Activated T-cell treated with anti-CD3 and anti-CD28 coated beads, Interleukin-2, amount 50 U/mL, for 72 hours (primary cell): Measurements from ENCODE around the gene YWHAH. TPM values are rescaled to one million over a fixed set of nuclear protein-coding genes. Genes with fewer than 3 reads are reported as not detected.

ENCODE experiments used
- ATAC-seq, 2 donors: fragments of 150-1000 bp; cut with Tn5 transposase; replicated peaks in 1 of 2; 2 replicates each; pipeline ENCODE4 v1.10.0; 2021; ENCODE audit warnings: moderate library complexity in 2 of 2, mild to moderate bottlenecking in 1 of 2
- DNase-seq, 2 donors: peaks; one replicate each; pipeline ENCODE4 v3.0.0; 2021 to 2022; ENCODE audit warnings: mixed read lengths in 1 of 2
- H3K27ac Mint-ChIP-seq: one replicate; pipeline ENCODE4 v1.8.0; 2022; ENCODE audit warnings: mild to moderate bottlenecking, moderate library complexity, mixed read lengths
- H3K27me3 Mint-ChIP-seq: one replicate; pipeline ENCODE4 v1.8.0; 2022; ENCODE audit warnings: low read depth, mixed read lengths
- H3K36me3 Mint-ChIP-seq, 2 donors: one replicate each; pipeline ENCODE4 v1.8.0; 2022; ENCODE audit warnings: mixed read lengths in 2 of 2, mild to moderate bottlenecking in 1 of 2; ENCODE audit not compliant: insufficient read depth in 2 of 2
- H3K4me1 Mint-ChIP-seq: one replicate; pipeline ENCODE4 v1.8.0; 2022; ENCODE audit warnings: low read depth, mixed read lengths
- H3K4me3 Mint-ChIP-seq, 2 donors: one replicate each; pipeline ENCODE4 v1.8.0; 2022; ENCODE audit warnings: mild to moderate bottlenecking in 2 of 2, mixed read lengths in 2 of 2, moderate library complexity in 2 of 2
- H3K9me3 Mint-ChIP-seq, 2 donors: one replicate each; pipeline ENCODE4 v1.8.0; 2022; ENCODE audit warnings: mixed read lengths in 2 of 2
- total RNA-seq, 2 donors: library from RNA; stranded (reverse); gene quantifications; one replicate each; pipeline ENCODE4 v1.2.3, GENCODE V29; 2022

Gene YWHAH
- total RNA-seq, 2 donors from 2014 or later: 74.2 to 76.8 TPM

DNA sequence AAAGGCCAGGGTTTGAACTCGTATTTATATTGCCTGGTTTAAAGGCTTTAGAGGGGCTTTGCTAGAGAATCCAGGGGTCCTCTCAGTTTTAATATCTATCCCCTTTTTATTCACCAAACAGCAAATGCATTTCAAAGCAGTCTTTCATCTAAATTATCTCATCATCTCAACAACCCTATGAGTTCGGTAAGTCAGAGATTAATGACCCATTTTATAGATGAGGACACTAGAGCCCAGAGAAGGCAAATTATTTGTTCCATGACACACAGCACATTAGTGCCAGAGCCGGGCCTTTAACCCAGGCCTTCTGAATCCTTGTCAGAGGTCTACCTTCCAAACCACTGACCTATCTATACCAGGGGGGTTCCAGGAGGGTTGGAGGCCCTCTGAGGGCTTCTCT is 16.8 kb upstream of the YWHAH start:
- Mint-ChIP-seq H3K9me3 (no peaks in the 10 kb centered on the region), H3K36me3 (no peaks in the 10 kb centered on the region), H3K4me3 (no peak overlapping the region), H3K27ac (no peak overlapping the region), H3K27me3 (peaks cover 25% of the 10 kb centered on the region), H3K4me1 (peaks cover 10% of the 10 kb centered on the region)
- ATAC-seq (no peak), DNase-seq (no peak)

DNA sequence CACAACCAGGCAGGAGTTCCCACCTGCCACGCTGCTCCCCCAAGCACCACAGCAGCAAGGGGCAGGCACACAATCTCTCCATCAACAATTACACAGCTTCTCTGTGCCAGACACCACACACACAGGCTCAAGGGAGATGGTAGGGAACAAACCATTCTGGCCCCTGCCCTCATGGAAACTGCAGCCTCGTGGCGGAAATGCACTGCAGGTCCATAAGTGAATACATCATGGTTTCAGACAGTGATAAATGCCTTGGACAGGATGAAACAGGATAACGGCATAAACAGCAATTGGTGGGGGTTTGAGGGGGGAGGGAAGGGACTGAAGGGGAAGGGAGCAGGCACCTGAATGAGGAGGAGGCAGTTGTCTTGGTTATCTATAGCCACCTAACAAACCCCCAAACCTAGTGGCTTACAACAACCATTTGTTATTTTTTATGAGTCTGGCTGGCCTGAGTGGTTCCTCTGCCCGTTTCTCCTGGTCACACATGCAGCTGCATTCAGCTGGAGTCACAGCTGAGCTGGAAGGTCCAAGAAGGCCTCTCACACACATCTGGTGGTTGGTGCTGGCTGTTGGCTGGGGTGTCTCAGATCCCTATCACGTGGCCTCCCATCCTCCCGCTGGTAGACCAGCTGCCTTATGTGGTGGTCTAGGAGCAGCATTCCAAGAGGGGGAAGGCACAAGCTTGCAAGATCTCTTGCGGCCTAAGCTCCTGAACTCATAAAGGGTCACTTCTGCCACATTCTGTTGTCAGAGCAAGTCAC is 15.0 kb upstream of the YWHAH start:
- no peaks in the 10 kb centered on the region for H3K4me1 Mint-ChIP-seq
- ATAC-seq: no peak
- no peaks in the 10 kb centered on the region for H3K9me3 Mint-ChIP-seq
- no peak for DNase-seq
- H3K27me3 Mint-ChIP-seq: peaks cover 25% of the 10 kb centered on the region
- no peak overlapping the region for H3K27ac Mint-ChIP-seq
- no peaks in the 10 kb centered on the region for H3K36me3 Mint-ChIP-seq
- H3K4me3 Mint-ChIP-seq: no peak overlapping the region

DNA sequence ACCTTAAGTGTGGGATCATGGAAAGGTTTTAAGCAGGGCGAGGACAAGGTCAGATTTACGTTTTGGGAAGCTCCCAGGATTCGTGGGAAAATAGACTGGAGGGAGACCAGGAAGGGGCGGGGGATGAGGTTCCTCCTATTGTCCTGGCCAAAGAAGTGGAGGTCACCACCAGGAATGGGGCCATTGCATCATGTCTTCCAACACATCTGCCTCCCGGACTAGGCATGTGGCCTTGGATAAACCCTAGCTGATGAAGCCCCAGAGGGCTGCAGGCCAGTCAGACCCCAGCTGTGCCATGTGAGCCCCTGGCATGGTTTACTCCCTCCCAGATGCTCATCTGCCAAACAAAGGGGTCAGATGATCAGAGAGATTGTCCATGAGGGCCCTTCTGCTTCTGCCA is 11.5 kb upstream of the YWHAH start:
- peaks cover 10% of the 10 kb centered on the region for H3K27me3 Mint-ChIP-seq
- no peaks in the 10 kb centered on the region for H3K9me3 Mint-ChIP-seq
- H3K27ac Mint-ChIP-seq: no peak overlapping the region
- ATAC-seq (no peak), DNase-seq (no peak)
- H3K4me3 Mint-ChIP-seq: no peak overlapping the region
- H3K36me3 Mint-ChIP-seq: no peaks in the 10 kb centered on the region
- H3K4me1 Mint-ChIP-seq: no peaks in the 10 kb centered on the region

DNA sequence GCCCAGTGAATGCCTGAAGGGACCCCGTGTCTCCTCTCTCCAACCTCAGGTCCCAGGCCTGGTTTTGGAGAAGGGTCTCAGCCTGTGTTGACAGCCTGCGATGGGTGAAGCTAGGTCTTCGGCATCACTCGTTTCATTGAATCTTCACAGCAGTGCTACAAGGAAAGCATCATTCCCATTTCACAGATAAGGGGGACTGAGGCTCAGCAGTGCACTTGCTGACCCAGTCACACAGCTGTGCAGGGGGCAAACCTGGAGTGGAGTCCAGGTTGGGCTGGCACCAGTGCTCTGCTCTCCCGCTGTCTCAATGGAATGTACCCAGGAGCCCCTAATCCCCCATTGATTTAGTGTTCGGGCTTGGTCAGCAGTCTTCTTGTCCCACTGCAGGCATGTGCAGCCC is 10.9 kb upstream of the YWHAH start:
- ATAC-seq (no peak), DNase-seq (no peak)
- Mint-ChIP-seq H3K27ac (no peak overlapping the region), H3K36me3 (no peaks in the 10 kb centered on the region), H3K27me3 (peaks cover 6% of the 10 kb centered on the region), H3K4me3 (no peak overlapping the region), H3K9me3 (no peaks in the 10 kb centered on the region), H3K4me1 (no peaks in the 10 kb centered on the region)

DNA sequence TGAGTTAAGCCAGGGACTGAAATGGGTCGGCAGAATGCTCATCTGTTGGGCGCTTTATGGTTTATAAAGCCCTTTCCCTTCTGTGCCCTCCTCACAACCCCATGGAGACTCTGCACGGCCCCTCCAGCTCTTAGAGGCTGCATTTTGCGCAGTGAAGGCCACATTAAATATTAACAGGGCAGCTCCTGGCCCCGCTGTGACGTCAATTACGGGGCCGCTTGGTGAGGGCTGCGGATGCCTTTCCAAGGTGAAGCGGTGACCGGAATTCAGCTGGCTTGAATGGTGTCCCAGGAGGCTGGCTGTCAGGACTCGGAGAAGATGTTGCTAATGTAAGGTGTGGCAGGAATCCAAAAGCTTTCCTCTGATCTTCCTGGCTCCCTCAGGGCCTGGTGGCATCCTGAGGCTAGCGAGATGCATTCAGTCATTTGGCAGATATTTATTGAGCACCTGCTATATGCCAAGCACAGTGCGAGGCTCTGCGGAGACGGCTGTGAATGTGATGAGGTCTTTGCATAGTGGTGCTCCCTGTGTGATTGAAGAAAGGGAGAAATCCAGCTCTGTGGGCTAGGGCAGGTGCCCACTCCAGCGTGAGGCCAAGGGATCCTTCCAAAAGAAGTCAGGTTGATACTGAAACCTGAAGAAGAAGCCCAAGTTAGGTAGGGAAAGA is 10.4 kb upstream of the YWHAH start:
- no peak overlapping the region for H3K27ac Mint-ChIP-seq
- no peak for DNase-seq
- no peaks in the 10 kb centered on the region for H3K36me3 Mint-ChIP-seq
- H3K4me3 Mint-ChIP-seq: no peak overlapping the region
- H3K9me3 Mint-ChIP-seq: no peaks in the 10 kb centered on the region
- no peaks in the 10 kb centered on the region for H3K4me1 Mint-ChIP-seq
- H3K27me3 Mint-ChIP-seq: peaks cover 3% of the 10 kb centered on the region
- no peak for ATAC-seq

DNA sequence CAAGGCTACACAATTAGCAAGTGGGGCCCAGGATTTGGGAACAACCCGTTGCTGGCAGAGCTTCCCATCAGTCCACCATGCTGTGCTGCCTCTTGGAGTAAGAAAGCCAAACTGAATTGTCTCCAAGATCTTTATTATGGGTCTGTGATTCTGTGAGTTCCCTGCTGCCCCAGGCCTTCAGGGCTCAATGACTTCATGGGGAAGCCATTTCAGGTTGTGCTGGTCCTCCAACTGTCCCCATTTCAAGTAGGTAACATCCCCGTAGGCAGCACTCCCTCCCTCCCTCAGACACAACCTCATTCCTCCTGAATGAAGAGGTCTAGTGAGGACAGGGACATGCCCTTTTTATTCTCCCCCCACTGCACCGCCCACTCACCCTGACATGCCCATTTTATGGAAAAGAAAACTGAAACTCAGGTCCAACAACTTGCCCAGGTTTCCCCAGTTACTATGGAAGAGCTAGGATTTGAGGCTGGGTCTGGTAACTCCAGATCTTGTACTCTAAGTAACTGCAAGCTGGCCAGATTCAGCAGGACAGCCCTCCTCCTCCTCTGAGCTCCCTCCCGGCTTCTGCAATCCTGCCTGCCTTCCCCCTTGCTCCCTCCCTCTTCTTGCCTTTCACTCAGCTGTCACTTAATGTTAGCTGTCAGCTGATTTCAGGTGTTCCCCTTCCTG is 8.2 kb upstream of the YWHAH start:
- no peak for DNase-seq
- Mint-ChIP-seq H3K27me3 (no peaks in the 10 kb centered on the region), H3K27ac (no peak overlapping the region), H3K9me3 (no peaks in the 10 kb centered on the region), H3K36me3 (no peaks in the 10 kb centered on the region), H3K4me3 (no peak overlapping the region), H3K4me1 (no peaks in the 10 kb centered on the region)
- no peak for ATAC-seq

DNA sequence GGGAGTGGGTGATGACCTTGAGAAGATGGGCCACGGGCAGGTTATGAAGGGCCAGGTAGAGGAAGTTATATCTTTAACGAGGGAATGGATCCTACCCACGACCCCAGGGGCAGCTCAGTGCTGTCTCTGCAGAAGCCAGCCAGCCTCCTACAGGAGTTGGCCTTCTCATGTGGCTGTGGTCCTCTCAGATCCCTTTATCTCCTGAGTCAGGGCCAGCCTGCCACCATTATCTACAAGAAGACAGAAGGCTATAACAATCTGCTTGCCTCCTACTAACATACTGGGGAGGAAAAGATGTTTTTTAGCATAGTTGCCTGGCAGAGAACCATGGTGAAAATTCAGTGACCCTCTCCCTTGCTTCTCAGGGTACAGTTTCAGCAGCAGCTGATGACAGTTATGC is 7.0 kb upstream of the YWHAH start:
- no peak overlapping the region for H3K4me3 Mint-ChIP-seq
- H3K9me3 Mint-ChIP-seq: no peaks in the 10 kb centered on the region
- peaks cover 4% of the 10 kb centered on the region for H3K4me1 Mint-ChIP-seq
- ATAC-seq (no peak), DNase-seq (no peak)
- H3K36me3 Mint-ChIP-seq: no peaks in the 10 kb centered on the region
- no peak overlapping the region for H3K27ac Mint-ChIP-seq
- no peaks in the 10 kb centered on the region for H3K27me3 Mint-ChIP-seq

DNA sequence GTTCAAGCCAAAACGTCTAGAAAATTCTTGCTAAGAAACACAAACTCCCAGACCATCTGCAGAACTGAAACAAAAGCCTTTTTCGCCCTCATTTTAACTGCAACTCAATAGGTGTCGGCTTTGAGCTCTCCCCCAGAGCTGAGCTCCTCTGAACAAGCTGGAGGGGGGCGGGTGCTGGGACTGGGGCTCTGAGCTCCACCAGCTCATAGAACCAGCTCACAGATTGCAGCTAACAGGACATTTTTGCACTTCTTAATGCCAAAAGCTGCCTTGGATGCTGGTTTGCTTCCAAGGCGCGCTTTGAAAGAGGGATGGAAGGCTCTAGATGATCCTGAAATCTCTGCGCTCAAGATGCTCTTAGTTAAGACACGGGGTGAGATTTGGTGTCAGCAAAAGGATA is 6.0 kb upstream of the YWHAH start:
- no peaks in the 10 kb centered on the region for H3K36me3 Mint-ChIP-seq
- no peaks in the 10 kb centered on the region for H3K27me3 Mint-ChIP-seq
- ATAC-seq (no peak), DNase-seq (no peak)
- peaks cover 13% of the 10 kb centered on the region for H3K4me1 Mint-ChIP-seq
- no peak overlapping the region for H3K27ac Mint-ChIP-seq
- no peak overlapping the region for H3K4me3 Mint-ChIP-seq
- H3K9me3 Mint-ChIP-seq: no peaks in the 10 kb centered on the region

DNA sequence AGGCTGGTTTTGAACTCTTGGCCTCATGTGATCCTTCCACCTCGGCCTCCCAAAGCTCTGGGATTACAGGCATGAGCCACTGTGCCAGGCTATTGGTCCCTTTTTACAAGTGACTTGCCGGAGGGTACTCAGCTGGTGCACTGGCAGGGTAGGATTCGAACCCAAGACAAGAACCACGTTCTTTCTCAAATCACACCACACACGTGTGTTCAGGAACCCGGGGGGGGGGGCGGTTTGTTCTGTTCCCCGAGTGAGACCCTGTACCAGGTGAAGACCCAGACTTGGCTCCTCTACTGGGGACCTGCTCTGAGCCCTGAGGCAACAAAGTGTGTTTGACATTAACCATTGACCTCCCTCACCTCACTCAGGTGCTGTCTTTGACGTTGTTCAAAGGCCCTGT is 3.8 kb upstream of the YWHAH start:
- ATAC-seq: no peak
- Mint-ChIP-seq H3K27ac (no peak overlapping the region), H3K4me1 (peaks cover 18% of the 10 kb centered on the region), H3K4me3 (no peak overlapping the region), H3K36me3 (no peaks in the 10 kb centered on the region), H3K27me3 (no peaks in the 10 kb centered on the region), H3K9me3 (no peaks in the 10 kb centered on the region)
- no peak for DNase-seq

DNA sequence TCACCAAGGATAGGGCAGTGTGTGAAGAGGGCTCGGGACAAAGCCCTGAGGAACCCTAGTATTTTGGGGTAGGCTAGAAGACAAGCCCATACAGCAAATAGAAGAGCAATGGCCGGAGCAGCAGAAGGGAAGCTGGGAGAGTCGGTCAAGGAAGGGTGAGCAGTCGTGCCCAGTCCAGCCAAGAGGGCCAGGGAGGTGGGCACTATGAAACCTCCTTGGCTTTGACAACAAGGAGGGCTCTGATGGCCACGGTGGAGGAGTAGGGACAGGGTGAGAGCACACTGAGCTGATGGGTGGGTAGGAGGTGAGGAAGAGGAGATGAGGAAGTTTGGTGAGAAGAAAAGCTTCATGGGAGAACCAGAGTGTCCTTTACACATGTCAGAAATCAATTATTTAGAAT is 2.2 kb upstream of the YWHAH start:
- Mint-ChIP-seq H3K36me3 (no peaks in the 10 kb centered on the region), H3K27ac (no peak overlapping the region), H3K9me3 (no peaks in the 10 kb centered on the region), H3K27me3 (no peaks in the 10 kb centered on the region), H3K4me1 (peaks cover 20% of the 10 kb centered on the region), H3K4me3 (peak overlapping the region in 1 of 2 donors; percentile 42)
- DNase-seq (no peak), ATAC-seq (no peak)

DNA sequence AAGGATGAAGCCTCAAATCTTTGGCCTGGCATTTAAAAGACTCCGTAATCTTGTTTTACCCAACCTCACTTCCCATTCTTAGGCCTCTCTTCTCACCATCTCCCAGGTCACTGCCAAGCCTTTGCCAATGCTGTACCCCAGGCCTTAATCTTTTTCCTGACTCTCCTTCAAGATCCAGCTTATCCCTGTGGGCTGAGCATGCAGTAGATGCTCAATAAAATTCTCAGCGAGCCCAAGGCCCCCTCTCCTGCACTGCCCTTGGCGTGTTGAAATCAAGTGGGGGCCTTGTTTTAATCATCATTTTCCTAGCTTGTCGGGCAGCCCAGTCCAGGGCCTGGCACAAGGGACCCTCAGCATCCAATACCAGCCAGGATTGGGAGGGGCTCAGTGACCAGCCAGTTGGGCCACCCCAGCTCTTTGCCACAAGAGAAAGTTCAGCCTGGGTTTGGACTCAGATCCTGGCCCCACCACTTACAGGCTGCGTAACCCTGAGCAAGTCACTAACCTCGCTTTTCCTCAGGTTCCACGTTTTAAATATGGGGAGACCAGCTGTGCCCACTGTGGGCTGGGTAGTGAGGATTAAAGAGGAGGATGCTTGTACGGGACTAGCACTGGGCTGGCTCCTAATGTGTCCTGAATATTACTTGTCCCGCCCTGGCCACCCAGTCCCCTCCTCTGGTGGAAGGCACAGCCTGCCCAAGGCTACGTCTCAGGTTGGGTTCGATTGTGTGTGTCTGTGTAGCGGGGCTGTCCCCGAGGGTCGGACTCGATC is 943 bp upstream of the YWHAH start:
- H3K4me3 Mint-ChIP-seq: peak overlapping the region; percentile 90 to 97
- H3K27me3 Mint-ChIP-seq: no peaks in the 10 kb centered on the region
- peaks cover 25% of the 10 kb centered on the region for H3K4me1 Mint-ChIP-seq
- ATAC-seq (no peak), DNase-seq (no peak)
- no peaks in the 10 kb centered on the region for H3K9me3 Mint-ChIP-seq
- peaks cover 3% of the 10 kb centered on the region in 2 donors for H3K36me3 Mint-ChIP-seq
- H3K27ac Mint-ChIP-seq: peak overlapping the region; percentile 21

DNA sequence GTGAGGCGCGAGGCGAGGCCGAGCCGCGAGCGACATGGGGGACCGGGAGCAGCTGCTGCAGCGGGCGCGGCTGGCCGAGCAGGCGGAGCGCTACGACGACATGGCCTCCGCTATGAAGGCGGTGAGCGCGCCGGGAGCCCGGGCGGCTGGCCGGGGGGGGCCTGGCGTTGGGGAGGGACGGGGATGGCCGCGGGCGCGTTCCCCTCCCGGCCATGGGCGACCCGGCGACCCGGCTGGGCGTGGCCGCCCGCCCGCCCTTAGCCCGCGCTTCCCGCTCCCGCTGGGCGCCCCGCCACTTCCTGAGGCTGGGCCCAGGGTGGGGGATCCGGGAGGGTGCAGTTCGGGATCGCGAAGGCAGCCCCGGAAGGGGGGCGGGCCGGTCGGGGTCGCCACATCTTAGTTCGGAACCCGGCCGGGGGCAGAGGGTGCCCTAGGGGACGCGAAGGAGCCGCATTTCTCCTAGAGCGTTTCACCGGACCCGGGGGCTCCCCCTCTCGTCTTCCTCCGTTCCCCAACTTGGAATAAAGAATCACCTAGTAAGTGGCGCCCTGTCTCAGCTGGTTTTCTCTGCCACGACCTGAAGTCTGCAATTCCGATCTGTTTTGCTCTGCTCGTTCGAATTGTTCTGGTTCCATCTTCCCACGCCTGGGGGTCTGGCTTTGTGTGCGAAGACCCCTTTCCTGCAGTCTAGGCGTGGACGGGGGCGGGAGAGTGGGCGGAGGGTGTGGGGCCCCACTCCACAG is 536 bp downstream of the YWHAH start:
- Mint-ChIP-seq H3K27ac (no peak overlapping the region), H3K4me1 (peaks cover 30% of the 10 kb centered on the region), H3K9me3 (no peaks in the 10 kb centered on the region), H3K36me3 (peaks cover 3% of the 10 kb centered on the region in 2 donors), H3K4me3 (peak overlapping the region; percentile 47 to 97), H3K27me3 (no peaks in the 10 kb centered on the region)
- DNase-seq: peak; percentile 33 to 58
- peak; percentile 20 to 52 for ATAC-seq
